ENCODE results near the gene UBE2D1.

UBE2D1 gene

DNA sequence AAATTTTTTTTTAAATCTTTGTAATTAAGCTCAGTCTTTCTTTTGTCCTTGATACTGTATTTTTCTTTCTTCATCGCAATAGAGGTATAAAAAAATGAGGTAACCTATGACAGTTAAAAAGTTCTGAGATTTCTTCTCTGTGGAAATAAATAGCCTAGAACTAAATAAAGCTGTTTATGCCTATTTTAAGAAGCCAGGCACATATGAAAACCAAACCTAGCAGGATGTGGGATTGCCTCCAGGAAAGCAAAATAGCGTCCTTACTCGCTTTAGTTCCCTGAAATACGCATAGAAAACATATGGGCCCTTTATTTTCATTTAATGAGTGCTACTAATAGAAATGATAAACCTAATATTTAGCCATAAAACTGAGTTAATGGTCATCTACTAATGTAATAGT lies 6.6 kb downstream of the UBE2D1 start:
- DNase-seq (ENCODE audit: low read depth) = no peak

DNA sequence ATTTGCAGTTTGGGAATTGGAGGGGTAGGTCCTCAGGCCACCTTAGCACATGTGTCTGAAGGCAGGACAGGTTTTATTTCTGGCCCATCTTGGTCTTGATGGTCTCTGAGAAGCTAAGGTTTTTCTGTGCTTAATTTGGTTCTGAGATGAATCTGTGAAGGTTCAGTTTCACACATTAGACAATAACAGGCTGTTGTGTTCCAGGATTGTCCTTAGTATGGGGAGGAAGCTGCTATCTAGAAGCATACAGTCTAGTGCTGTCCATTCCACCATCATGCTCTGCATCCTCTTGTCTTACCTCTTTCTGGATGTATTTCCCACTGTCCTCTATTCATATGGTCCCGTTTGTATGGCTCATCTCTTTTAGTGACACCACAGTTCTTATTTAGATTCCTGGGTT lies 7.1 kb downstream of the UBE2D1 start:
- no peak for DNase-seq (ENCODE audit: low read depth)

DNA sequence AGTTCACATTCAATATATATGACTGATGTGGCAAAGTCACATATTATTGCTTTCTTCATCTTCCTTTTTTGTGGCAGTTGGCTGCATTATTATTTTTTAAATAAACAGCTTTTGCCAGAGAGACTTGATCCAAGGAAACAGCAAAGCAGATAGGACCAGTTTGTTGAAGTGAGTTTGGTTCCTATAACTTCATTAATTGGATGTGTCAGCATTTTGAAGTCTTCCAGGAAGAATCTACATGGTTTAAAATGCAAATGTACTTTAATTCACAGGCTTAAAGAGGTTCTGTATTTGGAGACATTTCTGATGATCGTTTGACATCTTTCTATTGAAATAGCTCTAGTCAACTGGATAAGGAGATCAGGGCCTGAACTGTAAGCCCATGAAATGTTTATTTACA lies 13.2 kb downstream of the UBE2D1 start:
- DNase-seq (ENCODE audit: low read depth) = no peak

DNA sequence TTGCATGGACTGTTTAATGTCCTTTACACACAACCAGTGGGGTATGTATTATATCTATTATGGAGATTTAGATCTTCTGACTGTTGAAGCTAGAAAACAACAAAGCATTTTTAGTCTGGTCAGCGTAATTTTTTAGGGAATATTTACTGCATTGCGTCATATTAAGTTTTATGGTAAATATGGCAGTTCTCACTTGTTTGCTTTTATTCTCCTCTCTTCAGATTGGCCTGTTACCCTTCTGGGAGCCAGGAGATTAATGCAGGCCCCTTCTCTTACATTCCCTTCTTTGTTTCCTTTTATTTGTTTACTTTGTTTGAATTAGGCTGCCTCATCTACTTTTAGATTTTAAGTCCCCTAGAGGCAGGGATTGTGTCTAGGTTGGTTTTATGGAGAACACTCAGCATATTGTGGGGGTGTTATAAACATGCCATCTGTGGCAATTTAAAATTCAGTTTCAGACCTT lies 13.8 kb downstream of the UBE2D1 start:
- no peak for DNase-seq (ENCODE audit: low read depth)

DNA sequence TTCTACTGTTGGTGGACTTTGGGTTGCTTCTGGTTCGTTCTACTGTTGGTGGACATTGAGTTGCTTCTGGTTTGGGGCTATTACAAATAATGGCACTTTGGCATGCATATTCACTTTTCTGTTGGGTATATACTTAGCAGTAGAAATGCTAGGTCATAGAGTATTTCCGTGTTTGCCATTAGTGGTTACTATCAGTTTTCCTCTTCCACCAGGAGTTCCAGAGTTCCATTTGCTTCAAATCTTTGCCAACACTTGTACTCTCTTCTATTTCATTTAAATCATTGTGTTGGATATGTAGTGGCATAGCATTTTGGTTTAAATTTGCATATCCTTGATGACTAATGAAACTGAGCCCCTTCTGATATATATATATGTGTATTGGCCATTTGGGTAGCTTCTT lies 15.2 kb downstream of the UBE2D1 start:
- no peak for DNase-seq (ENCODE audit: low read depth)

DNA sequence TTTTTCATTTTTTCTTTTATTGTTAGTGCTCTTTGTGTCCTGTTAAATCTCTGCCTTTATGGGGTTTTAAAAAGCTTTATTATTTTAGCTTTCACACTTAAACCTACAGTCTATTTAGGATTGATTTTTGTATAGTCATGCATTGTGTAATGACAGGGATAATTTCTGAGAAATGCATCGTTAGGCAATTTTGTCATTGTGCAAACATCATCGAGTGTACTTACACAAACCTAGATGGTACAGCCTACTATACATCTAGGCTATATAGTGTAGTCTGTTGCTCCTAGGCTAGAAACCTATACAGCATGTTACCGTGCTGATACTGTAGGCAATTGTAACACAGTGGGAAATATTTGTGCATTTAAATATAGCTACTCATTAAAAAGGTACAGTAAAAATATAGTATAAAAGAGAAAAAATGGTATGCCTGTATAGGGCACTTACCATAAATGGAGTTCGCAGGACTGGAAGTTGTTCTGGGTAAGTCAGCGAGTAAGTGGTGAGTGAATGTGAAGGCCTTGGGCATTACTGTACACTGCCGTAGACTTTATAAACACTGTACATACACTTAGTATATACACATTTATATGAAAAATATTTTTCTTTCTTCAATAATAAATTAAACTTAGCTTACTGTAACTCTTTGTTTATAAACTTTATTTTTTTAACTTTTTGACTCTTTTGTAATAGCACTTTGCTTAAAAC lies 16.0 kb downstream of the UBE2D1 start:
- DNase-seq (ENCODE audit: low read depth) = no peak

DNA sequence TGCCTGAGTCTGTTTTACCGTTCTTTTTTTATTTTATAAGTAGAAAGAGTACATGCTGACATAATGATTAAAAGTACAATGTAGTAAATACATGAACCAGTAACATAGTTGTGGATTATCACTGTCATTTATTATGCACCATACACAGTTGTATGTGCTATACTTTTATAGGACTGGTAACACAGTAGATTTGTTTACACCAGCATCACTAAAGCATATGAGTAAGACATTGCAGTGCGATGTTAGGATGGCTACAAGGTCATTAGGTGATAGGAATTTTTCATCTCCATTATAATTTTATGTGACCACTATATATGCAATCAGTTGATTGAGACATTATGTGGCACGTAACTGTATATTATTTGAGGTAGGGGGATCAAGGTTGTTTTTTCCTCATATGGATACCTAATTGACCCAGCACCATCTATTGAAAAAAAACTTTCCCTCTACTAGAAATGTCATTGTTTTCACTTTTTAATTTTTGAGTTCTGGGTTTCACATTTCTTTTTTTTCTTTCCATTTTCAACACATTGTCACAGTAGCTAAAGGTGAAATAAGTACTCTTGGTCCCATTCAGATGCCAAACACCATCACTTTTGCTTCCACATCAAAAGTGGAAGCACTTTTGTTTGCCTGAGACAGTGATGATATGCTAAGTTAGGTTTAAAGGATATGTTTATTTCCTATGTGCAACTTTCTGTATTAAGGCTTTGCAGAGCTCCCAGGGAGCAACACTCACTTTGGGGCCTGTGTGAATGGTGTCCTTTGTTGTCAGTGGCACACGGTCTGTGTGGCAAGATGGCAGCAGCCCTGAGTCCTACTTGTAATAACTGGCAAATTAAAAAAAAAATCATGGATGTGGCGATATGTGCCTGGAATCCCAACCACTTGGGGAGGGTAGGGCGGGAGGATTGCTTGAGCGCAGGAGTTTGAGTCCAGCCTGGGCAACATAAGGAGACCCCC lies 17.1 kb downstream of the UBE2D1 start:
- no peak for DNase-seq (ENCODE audit: low read depth)

DNA sequence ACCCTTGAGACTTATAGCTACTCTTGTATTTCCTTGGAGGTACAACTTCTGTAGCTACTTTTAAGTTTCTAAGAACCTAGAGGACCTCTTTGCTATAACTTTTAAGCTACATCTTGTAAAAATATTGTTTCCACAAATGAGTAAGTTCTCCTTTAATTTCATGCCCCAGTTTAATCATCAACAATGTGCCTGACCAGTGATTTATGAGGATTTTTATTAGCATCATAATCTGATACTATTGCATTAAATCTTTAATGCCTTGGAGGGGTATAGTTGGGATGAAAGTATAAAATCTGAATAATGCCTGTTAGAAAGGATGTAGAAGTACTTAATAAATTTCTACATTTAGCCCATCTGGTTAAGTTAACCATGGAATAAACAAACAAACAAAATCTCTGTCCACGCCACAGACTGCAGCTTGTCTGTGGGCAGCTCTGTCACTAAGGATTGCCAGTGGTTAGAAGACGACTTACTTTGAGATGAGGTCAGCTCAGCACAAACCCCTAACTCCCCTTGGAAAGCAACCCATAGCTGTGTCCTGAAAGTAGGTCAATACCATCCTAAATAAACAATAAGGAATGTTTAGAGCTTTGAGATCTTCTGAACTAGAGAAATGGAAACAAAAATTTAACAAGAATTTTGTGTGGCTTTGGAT lies 18.3 kb downstream of the UBE2D1 start:
- DNase-seq (ENCODE audit: low read depth) = no peak

DNA sequence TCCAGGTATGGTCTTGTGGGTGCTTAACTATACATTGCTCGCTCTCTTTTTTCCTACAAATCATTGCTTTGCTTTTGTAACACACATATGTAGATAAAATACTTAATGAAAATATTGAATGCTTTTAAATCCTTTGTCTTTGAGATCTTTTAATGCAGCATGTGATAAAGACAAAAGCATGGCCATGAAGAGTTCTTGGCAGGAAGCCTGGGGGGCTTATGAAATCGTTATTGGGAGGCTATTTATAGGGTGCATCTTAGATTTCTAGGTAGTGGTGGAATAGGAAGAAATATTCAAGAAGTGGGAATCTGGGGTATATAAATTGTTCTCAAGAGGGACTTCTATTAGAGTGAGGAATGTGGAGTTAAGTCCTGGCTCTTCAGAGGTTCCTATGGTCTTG lies 21.9 kb downstream of the UBE2D1 start:
- no peak for DNase-seq (ENCODE audit: low read depth)

DNA sequence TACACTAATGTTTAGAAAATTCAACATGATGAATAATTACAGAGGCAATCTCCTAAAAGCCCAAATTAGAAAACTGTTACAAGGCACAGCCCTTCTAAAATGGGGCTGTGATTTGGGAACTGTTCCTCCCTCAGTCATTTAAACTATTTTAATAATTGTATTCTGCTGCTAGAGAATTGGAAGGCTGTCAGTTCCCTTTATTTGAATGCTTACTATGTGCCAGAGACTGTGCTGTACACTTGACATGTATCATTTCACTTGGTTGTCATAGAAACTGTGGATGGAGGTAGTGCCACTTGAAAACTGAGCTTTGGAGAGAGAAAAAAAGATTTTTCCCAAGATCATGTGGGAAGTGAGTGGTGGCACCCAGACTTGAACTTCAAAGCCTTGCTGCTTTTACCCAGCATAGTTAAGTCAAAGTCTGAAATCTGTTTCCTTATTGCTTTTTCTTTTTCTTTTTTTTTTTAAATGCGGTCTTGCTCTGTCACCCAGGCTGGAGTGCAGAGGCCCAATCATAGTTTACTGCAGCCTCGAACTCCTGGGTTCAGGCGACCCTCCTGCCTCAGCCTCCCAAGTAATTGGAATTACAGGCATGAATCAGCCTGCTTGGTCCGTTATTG lies 23.6 kb downstream of the UBE2D1 start:
- no peak for DNase-seq (ENCODE audit: low read depth)

DNA sequence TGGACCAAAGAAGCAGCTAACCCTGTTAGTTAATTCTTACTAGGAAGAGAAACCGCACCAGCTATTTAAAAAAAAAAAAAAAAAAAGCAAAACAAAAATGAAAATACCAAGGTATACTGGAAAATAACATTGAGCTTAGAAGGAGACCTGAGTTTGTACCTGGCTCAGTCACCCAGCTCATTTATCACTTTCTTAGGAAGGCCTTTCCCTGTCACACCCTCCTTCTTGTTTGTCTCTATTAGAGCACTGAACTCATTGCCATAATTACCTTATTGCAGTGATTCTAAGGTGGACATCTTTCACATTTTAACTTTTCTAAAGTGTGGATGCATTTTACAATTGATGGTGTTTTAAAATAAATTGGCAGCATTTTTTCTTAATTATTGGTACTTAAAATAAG lies 24.1 kb downstream of the UBE2D1 start:
- DNase-seq (ENCODE audit: low read depth) = no peak

DNA sequence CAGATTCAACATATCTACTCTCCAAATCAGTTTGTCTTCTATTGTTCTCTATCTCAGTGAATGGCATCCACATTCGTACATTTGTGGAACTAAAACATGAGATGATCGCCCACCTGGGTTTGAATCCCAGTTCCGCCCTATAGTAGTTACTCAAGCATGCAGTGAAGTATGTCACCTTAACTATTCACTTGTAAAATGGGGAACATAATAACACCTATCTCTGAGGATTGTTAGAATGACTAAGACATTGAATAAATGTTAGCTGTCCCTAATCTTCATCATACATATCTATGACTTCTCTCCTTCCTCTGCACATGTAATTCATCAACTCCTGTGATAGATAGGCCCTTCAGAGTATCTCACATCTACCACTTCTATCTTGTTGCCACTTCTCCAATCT lies 24.7 kb downstream of the UBE2D1 start:
- DNase-seq (ENCODE audit: low read depth) = no peak

DNA sequence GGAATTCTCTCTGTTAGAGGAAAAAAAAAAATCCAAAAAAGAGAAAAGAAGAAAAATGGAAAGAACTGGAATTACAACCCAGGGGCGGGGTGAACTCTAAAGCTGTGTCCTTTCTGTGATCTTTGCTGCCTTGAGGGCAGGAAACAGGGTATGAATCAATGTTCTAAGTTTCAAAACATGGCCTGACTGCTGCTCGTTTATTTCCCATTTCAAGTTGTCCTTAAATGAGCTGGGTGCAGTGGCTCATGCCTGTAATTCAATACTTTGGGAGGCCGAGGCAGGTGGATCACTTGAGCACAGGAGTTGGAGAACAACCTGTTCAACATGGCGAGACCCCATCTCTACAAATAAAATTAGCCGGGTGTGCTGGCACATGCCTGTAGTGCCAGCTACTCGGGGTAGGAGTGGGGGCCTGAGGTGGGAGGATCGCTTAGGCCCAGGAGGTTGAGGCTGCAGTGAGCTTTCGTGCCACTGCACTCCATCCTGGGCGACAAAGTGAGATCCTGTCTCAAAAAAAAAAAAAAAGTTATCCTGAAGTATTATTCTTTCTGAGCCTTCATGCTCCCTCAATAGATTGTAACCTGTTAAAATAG lies 25.7 kb downstream of the UBE2D1 start:
- DNase-seq (ENCODE audit: low read depth) = no peak

DNA sequence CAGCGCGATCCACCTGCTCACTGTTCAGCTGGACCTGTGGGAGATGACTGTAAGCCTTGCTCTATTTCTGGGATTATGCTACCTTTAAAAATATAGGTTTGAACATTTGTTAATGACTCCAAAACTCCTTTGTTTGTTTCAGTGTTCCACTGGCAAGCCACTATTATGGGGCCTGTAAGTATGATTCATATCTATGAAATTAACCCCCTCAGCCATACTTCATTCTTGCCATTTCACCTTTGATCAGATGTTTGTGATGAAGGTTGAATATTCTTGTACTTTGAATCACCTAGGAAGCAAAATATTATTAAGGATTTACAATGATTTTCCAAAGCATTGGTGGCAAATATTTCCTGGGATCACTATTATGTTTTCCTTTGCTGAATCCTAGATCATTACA lies 26.5 kb downstream of the UBE2D1 start:
- DNase-seq (ENCODE audit: low read depth) = no peak

DNA sequence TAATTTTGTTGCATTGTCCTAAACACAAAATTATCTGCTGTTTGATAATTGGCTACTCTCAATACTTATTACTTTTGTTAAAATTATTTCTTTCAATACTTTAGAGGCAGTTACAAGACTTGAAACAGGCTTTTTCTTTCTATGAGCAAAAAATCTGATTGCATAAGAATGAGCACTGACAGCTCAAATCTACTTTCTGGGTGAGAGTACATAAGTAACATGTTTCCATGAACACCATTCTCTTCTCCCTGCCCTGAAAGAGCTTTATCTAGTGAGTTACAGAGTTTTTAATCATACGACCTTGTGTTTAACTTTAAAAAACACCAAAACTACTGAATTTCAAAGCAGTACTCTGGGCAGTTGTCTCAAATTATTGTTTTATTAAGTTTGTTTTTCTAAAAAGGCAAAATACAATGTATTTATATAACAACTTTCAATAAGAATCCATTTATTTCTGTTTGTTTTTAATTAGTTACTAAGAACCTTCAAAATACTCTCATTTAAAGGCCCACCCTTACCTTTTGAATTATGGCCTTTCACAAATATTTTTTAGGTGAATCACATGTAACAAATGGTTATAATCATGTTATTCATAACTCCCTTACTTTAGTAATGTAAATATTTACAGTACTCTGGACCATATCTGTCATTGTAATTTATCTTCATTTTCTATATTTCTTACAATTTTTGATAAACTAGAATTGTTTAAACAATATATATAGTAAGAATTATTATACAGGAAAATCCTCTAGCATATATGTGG lies 27.4 kb downstream of the UBE2D1 start:
- DNase-seq (ENCODE audit: low read depth) = no peak

DNA sequence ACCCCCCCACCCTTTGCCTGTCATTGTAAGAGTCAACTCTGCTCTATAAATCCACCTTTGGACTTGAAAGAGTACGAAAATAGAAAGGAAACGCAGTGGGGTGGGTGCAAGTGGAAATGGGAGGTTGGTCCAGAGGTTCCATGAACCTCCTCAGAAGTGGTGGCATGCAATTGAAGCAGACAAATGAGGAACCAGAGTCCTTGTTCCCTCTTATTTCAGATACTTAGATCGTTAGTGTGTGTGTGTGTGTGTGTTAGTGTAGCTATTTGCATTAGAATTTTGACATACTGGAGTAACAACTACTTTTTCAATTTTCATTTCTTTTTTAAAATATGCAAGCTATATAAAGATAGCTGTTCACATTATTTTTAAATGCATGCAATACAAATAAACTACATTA lies 32.3 kb downstream of the UBE2D1 start:
- no peak for DNase-seq (ENCODE audit: low read depth)

DNA sequence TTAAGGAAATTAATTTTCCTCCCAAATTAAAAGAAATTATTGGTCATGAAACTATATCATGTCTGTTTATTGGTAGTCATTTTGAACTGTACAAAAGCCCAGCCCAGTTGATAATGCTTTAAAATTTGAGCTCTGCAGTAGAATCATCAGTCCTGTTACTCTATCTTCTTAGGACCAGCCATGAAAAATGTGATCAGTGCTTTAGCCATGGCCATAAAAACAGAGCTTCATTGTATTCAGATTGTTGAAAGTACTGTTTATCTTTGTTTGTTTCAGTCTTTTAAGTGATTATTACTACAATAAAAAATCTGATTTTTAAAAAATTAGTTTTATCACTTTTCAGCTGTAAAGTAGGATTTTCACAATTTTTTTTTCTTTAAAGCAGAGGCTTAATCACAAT lies 36.7 kb downstream of the UBE2D1 start:
- no peak for DNase-seq (ENCODE audit: low read depth)

DNA sequence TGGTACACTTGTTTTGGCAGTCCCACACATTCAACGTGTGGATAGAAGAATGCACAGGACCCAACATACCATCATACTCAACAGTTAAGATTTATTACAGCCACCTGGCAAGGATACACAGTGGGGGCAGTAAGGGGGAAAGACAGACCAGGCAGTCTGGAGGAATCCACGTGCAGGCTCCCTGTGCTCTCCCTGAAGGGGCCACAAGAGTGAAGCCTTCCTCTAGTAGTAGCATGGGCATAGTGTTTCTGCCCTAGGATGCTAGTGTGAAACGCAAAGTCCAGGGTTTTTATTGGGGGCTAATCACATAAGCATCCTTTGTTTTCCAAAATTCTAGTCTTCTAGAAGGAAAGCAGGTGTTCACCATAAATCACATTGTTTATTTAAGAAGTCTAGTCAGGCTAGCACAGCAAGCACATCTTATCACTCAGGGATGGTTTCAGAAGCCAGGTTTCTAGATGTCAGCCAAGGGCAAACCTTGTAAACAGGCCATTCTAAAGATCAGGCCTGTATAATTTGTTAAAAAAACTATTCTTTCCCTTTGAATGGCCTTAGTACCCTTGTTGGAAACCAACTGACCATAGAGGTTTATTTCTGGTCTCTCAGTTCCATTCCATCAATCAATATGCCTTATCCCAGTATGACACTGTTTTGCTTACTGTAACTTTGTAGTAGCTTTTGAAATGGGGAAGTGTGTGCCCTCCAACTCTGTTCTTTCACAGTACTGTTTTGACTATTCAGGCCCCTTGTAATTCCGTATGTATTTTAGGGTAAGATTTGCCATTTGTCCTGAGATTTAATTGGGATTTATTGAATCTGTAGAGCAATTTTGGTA lies 38.0 kb downstream of the UBE2D1 start:
- DNase-seq (ENCODE audit: low read depth) = no peak

DNA sequence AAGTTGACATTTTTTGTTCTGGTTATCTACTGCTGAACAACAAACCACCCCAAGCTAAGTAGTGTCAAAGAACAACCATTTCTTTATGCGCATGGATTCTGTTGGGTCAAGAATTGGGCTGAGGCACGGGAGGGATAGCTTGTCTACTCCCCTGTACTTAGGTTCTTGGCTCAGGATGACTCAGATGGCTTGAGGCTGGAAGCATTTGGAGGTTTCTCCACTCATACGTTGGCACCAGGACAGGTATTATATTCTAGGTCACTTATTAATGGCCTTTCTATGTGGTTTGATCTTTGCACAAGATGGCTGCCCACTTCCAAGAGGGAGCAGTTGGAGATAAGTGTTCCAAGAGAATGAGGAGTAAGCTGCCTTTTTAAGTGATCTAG lies 38.6 kb downstream of the UBE2D1 start:
- no peak for DNase-seq (ENCODE audit: low read depth)

DNA sequence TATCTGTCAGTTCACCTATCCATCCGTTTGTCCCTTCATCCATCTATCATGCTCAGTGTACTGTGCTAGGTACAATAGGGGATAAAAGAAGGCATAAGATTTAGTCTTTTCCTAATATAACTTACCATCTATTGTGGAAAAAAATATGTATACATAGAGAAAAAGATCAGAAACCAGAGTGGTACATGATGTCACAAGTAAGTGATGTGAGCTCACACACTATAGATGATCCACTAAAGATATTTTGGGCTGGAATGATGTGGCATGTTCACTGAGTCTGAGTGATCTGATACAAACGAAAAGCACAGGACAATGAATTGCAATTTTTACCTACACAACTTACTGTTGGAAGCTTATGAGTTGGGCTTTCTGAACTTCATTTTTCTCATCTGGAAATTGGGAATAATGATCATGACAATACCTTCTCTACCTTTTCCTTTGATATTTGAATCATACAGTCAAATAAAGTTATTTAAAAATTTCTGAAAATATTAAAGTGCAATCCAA lies 47.7 kb downstream of the UBE2D1 start:
- DNase-seq (ENCODE audit: low read depth) = no peak

All from GM04503 (cell line).